HCT116 (cell line): ENCODE results near the gene EZH1.

Source experiments
- CTCF ChIP-seq, 3 experiments: fragments of 200-600 bp in 1 of 3; sonication (generic) in 1 of 3; IDR thresholded peaks in 2 of 3; conservative IDR thresholded peaks in 1 of 3; 2 replicates each; pipeline ENCODE4 v1.5.1; 2012 to 2017; ENCODE audit warnings: low read depth in 2 of 3, low read length in 2 of 3, antibody characterized with exemption in 1 of 3, borderline replicate concordance in 1 of 3, control low read depth in 1 of 3, mild to moderate bottlenecking in 1 of 3, mixed read lengths in 1 of 3, mixed run types in 1 of 3, moderate library complexity in 1 of 3; ENCODE audit not compliant: insufficient read depth in 1 of 3
- EZH2 ChIP-seq: fragments of 200-600 bp; sonication (generic); IDR thresholded peaks from 2 replicates; pipeline ENCODE4 v1.6.1; 2017; ENCODE audit warnings: antibody characterized with exemption, mixed run types
- EZH2phosphoT487 ChIP-seq: fragments of 200-600 bp; IDR thresholded peaks from 2 replicates; pipeline ENCODE4 v1.6.1; 2018; ENCODE audit warnings: antibody characterized with exemption, borderline replicate concordance
- REST ChIP-seq: IDR thresholded peaks from 2 replicates; pipeline ENCODE4 v1.6.1; 2012; ENCODE audit warnings: low read depth
- SIN3A ChIP-seq: IDR thresholded peaks from 2 replicates; pipeline ENCODE4 v1.6.1; 2012; ENCODE audit warnings: low read depth

GRCh38 chr17:42751628-42752027 lies 6.8 kb upstream of the EZH1 start:
- TF ChIP-seq EZH2 (no peak), CTCF (IDR thresholded peaks at IDR 0.05 in 2 of 3, conservative IDR thresholded peaks at IDR 0.05 in 1 of 3; ENCODE audit: borderline replicate concordance in 1 of 3, insufficient read depth in 1 of 3, low read depth in 2 of 3, low read length in 2 of 3) (no peak), EZH2phosphoT487 (no peak), SIN3A (no peak), REST (no peak)
